Omental fat pad (tissue), 4 donors: ENCODE results near the gene ZNF341. TPM values are rescaled to one million over a fixed set of nuclear protein-coding genes. Genes with fewer than 3 reads are reported as not detected.
"Not testable (repeated sequence)": the region's sequence is repeated elsewhere in the genome, so short reads cannot be mapped to it uniquely, and the experiment has no call there.

ENCODE experiments used
- ATAC-seq: fragments of 150-250 bp; one replicate; pipeline ENCODE4 v1.9.1; 2016; ENCODE audit warnings: mild to moderate bottlenecking, moderate library complexity; ENCODE audit not compliant: low FRiP score
- DNase-seq: peaks from one replicate; pipeline ENCODE4 v3.0.0-alpha.2; 2019; ENCODE audit warnings: low spot score
- total RNA-seq, 4 donors: library from RNA; depleted of rRNA; stranded (reverse); fragments of >200 nt; gene quantifications; one replicate each; pipeline ENCODE4 v1.1.0, GENCODE V29; 2016
- TF ChIP-seq, protein P1 (sequence below), 3 donors: fragments of 450-650 bp; IDR thresholded peaks; one replicate each; pipeline ENCODE4 v1.5.1; 2016 to 2017; ENCODE audit warnings: antibody characterized with exemption in 3 of 3, mild to moderate bottlenecking in 3 of 3, moderate library complexity in 2 of 3

The ZNF341 gene
- total RNA-seq, 4 donors from 2014 or later: 1.6 to 2.3 (median 2.0) TPM

GRCh38 chr20:33744181-33744580 lies 12.4 kb downstream of the ZNF341 start:
- DNase-seq (no peak), ATAC-seq (no peak)
- TF ChIP-seq, protein P1, sequence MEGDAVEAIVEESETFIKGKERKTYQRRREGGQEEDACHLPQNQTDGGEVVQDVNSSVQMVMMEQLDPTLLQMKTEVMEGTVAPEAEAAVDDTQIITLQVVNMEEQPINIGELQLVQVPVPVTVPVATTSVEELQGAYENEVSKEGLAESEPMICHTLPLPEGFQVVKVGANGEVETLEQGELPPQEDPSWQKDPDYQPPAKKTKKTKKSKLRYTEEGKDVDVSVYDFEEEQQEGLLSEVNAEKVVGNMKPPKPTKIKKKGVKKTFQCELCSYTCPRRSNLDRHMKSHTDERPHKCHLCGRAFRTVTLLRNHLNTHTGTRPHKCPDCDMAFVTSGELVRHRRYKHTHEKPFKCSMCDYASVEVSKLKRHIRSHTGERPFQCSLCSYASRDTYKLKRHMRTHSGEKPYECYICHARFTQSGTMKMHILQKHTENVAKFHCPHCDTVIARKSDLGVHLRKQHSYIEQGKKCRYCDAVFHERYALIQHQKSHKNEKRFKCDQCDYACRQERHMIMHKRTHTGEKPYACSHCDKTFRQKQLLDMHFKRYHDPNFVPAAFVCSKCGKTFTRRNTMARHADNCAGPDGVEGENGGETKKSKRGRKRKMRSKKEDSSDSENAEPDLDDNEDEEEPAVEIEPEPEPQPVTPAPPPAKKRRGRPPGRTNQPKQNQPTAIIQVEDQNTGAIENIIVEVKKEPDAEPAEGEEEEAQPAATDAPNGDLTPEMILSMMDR (IDR thresholded peaks at IDR 0.05): no peak

GRCh38 chr20:33744773-33745385 lies 13.1 kb downstream of the ZNF341 start:
- TF ChIP-seq, protein P1 (IDR thresholded peaks at IDR 0.05): no peak
- DNase-seq (no peak), ATAC-seq (no peak)

DNA sequence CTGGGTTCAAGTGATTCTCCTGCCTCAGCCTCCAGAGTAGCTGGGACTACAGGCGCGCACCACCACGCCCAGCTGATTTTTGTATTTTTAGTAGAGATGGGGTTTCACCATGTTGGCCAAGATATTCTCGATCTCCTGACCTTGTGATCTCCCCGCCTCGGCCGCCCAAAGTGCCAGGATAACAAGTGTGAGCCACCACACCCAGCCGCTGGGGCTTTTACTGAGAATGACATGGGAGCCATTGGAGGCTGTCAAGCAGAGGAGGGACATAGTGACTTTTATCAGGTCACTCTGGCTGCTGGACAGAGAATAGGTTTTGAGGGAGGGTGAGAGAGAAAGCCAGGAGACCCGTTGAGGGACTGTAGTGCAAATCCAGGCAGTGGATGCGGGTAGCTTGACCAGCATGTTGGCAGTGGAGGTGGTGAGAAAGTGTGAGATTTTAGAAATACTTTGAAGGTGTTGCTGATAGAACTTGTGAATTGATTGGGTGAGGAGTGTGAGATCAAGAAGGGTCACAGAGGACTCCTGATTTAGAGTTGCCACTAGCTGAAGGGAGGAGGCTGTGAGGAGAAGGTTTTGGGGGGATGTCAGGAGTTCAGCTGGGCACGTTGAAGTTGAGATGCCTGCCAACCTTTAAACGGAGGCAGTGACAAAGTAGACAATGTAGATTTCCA lies 14.7 kb downstream of the ZNF341 start:
- no peak for DNase-seq
- TF ChIP-seq, protein P1 (IDR thresholded peaks at IDR 0.05): no peak
- ATAC-seq: no peak

DNA sequence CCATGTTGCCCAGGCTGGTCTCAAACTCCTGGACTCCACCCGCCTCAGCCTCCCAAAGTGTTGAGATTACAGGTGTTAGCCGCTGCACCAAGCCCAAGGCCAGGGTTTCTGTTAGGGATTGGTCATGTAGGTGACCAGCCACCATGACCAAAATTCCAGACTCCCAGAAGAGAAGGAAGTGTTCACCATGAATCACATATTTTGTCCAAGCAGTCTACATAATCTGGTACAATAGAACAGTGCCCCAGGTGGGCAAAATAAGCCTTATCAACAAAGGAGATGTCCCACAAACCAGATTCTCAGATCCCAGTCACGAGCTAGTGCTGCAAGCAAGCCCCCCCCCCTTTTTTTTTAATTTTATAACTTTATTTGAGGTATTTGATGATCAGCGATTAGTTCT lies 20.0 kb downstream of the ZNF341 start:
- TF ChIP-seq, protein P1 (IDR thresholded peaks at IDR 0.05): no peak
- DNase-seq: no peak
- ATAC-seq: no peak

DNA sequence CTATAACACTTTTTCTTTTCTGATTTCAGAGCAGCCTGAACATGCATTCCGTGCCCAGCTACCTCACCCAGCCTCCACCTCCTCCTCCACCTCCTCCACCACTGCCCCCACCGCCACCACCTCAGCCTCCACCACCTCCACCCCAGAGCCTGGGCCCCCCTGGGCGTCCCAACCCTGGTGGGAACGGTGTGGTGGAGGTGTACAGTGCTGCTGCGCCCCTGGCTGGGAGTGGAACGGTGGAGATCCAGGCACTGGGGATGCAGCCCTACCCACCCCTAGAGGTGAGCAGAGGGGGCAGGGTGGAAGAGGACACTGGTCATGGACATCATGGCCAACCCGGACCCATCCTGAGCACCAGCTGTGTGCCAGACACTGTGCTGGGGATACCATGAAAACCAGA lies 21.3 kb downstream of the ZNF341 start:
- TF ChIP-seq, protein P1 (IDR thresholded peaks at IDR 0.05): no peak
- ATAC-seq: no peak

GRCh38 chr20:33753763-33754162 lies 22.0 kb downstream of the ZNF341 start:
- no peak for DNase-seq
- TF ChIP-seq, protein P1 (IDR thresholded peaks at IDR 0.05): no peak
- ATAC-seq: no peak

More for the DNA sequence above, 21.3 kb downstream of the ZNF341 start:
- DNase-seq: no peak

DNA sequence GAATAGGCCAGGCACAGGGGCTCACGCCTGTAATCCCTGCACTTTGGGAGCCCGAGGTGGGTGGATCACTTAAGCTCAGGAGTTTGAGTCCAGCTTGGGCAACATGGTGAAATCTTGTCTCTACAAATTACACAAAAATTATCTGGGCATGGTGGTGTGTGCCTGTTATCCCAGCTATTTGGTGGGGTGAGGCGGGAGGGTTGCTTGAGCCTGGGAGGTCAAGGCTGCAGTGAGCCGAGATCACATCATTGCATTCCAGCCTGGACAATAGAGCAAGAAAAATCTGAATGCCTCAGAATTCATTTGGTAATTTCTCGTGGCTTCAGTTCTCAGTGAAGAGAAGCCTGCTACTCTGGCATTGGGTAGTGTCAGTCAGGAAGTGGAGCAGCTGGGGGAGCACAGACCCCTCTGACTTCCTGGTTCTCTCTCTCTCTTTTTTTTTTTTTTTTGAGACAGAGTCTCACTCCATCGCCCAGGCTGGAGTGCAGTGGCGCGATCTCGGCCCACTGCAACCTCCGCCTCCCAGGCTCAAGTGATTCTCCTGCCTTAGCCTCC lies 24.2 kb downstream of the ZNF341 start:
- DNase-seq, ATAC-seq: not testable (repeated sequence)
